Left lobe of liver (tissue), 2 donors: ENCODE results near the gene SH2D1B. TPM values are rescaled to one million over a fixed set of nuclear protein-coding genes. Genes with fewer than 3 reads are reported as not detected.

Source experiments
- ATAC-seq: fragments of 200-7000 bp; cut with Tn5 transposase; one replicate; pipeline ENCODE4 v1.9.1; 2020; ENCODE audit warnings: mild to moderate bottlenecking, moderate library complexity
- DNase-seq: peaks from one replicate; pipeline ENCODE4 v3.0.0-alpha.2; 2020; ENCODE audit warnings: low spot score
- total RNA-seq: library from RNA; stranded (reverse); gene quantifications from one replicate; pipeline ENCODE4 v1.2.1, GENCODE V29; 2021
- donor health status: DM: no; HTN: no; CAD: no; lungs with moderate emphysema.
- donor health status: DM: no; HTN: yes; CAD: no.

SH2D1B gene
- total RNA-seq, 1 donor from 2014 or later = 0.10 TPM

DNA sequence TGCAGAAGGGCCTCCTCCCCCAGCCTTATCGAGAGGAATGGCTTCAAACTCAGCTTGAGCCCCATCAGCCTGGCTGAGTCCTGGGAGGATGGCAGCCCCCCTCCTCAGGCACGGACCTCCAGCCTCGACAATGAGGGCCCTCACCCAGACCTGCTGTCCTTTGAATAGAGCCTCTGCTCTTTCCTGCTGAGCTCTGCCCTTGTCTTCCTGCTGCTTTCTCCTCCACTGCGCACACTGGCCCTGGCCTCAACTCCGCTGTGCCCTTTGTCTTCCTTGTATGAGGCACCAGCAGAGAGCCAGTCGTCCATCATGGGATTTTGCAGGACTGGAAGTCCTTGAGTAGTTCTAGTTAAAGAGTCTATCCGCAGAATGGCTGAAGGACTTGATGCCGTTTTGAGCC, 28.4 kb downstream of the SH2D1B start:
- ATAC-seq = no peak
- DNase-seq = no peak

DNA sequence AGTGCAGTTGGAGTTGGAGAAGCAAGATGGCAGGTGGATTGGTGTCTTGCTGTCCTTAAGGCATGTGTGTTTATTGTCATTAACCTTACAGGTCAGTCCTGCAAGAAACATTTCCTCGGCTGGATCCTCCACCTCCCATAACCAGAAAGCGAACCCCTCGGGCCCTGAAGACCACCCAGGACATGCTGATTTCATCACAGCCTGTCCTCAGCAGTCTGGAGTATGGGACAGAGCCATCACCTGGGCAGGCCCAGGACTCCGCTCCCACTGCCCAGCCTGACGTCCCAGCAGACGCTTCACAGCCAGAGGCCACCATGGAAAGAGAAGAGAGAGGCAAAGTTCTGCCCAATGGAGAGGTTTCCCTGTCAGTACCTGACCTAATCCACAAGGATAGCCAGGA, 28.8 kb downstream of the SH2D1B start:
- no peak for DNase-seq
- ATAC-seq = no peak

DNA sequence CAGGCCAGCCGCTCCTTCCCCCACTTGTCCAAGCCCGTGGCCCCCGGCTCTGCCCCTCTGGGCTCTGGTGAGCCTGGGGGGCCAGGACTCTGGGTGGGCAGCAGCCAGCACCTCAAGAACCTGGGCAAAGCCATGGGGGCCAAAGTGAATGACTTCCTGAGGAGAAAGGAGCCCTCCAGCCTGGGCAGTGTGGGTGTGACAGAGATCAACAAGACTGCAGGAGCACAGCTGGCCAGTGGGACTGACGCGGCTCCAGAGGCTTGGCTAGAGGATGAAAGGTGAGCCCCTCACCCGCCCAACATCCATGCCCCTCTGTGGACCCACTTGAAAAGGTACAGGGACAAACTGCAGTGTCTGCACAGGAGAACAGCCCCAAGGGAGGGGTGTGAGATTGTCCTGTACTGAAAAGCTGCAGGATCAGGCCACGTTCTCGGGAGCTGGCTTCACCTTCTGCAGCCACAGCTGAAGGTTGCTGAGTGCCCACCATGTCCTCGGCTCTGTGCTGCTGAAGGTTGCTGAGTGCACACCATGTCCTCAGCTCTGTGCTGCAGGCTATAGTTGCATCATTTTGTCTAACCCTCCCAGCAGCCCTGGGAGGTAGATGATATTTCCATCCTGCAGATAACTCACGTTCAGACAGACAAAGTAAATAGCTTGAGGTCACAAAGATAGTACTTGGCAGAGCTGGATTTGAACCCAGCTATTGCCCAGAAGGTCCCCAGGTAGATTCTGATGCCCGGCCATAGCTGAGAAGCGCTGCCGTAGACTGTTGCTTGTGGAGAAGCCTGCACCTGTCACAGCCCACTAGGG, 29.8 kb downstream of the SH2D1B start:
- ATAC-seq (peak; percentile 2), DNase-seq (peak; percentile 40)

DNA sequence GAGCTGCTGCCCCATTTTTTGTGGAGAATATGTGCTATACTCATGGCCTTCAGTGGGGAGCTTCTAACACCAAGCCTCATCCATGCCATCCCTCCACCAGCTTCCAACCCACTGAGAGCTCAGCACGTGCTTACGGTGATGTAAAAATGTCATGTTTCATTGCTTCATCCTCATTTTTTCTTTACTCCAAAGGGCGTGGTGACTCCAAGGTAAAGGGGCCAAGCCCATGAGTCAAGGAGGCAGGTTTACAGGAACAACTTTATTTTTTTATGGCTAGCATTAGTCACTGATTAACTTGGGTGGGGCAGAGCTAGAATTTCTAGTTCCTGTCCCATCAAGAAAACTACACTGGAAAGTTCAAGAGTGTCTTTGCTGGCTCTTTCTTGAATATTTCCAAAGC, 30.6 kb downstream of the SH2D1B start, which contains the start of gene C1orf226:
TSS of gene C1orf226 (plus strand) at position 346 of the 400 bp plus-strand sequence. CDS start 174 bp downstream, outside the sequence.
- peak; percentile 7 for ATAC-seq
- DNase-seq = peak; percentile 39

DNA sequence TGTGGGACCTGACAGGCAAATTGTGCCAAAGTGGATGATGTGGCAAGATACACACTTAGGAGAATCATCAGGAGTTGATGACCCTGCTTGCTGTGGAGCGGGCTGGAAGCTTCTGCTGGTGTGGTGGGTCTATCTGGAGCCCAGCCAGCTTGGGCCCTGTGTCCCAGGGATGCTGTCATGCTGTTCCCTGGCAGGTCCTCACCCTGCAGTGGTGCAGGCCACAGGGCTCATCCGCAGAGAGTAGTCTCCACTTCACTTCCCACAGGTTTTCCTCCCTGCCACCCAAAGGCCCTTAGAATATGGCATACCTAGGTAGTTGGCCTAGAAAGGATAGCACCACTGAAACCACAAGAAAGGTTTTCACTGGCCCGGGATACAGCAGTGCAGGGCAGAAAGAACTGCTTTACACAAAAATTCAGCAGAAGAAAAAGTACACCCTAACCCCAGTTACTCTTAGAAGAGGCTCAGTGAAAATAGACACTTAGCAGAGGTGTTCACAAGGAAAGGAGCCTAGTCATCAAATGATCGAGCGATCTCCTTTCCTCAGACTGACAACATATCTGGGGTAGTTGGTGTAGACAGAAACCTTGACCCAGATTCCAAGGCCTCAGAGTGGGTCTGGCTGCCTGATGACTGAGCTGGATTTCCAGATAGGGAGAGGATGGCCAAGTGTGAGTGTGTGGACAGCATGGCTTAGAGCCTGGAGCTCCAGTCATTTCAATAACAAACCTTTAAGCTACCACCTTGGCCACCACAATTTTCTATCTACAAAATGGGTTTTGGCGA, 31.7 kb downstream of the SH2D1B start:
- DNase-seq (peak; percentile 44), ATAC-seq (peak; percentile 24)

DNA sequence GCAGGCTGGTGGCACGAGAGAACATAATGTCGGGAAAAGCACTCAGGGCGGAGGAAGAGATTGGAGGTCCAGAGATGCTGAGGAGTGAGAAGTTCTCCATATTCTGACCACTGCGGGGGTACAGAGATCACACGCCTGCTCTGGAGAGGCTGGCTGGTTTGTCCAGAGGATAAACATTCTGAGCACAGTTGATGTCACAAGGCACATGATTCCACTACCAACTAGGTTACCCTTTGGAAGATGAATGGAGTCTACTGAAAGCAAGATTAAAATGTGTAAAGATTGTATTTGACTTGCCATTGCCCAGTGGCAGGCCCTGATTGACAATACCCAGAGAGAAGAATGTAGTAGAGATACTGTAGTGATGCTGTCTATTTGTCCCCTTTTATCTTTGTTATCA, 35.2 kb downstream of the SH2D1B start, which contains the start of gene SPATA46:
TSS of gene SPATA46 (minus strand) at position 164 of the 400 bp plus-strand sequence. CDS start at position 100, 64 bp downstream.
- DNase-seq (peak; percentile 34), ATAC-seq (no peak)

DNA sequence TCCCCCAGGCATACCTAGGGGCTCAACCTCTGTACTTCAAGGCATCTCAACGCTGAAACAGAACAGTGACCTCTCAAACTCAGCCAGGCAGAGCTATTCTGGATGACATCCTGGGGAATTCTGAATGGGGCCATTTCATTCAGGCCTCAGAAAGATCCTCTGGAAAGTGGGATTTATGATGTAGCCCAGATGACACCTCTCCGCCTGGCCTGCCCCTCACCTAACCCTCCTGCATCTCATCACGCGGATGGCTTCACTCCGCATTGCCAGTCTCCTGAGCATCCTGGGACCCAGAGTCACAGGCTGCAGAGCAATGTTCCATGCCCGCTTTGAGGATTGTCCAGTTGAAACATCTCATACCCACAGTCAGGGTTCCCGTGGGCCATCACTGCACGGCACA, 36.5 kb downstream of the SH2D1B start:
- ATAC-seq (no peak), DNase-seq (peak; percentile 29)

DNA sequence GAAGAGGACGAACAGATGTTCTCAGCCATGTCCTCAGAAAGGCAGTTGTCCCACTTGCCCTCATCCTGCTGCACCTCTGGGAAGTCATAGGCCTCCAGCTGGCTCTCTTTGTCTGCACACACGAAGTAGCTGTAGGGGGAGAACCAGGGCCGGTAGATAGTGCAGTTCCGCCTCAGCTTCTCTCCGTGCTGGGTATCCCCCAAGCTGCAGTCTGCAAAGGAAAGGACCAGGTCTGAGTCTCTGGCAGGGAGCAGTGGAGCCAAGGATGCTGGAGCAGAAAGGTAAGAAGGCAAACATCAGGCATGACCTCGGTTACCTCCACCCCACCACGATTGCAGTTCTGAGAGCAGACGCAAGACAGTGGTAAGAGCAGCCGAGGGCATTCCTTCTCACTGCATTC, 37.5 kb downstream of the SH2D1B start:
- DNase-seq = no peak

DNA sequence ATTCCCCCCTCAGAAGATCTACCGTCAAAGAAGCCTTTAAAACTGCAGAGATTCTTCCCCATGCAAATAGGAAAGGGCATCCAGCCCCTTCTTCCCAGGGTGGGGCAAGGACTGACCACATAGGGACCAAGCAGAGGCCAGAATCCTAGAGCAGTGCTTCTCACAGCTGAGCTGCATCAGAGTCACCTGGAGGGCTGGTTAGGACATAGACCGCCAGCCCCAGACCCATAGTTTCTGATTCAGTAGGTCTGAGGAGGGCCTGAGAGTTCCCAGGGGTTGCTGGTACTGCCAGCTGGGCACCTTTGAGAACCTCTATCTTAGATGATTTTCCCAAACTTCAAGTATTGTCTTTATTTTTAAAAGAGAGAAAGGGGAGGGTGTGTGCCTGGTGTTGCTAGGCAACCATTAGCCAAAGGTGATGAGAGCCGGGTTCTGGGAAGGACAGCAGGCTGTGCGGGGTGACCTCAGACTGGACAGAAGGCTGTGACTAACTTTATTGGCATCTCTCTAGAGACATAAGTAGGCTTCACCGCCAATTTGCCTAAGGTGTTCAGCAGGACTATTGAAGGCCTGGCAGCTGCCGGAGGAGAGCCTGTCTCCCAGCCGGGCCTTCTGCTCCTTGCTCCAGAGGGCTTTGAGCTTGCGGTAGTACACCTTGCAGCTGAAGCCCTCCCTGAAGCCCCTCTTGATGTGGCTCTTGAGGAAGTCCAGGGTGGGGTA, 38.2 kb downstream of the SH2D1B start:
- ATAC-seq = no peak
- peak; percentile 46 for DNase-seq

More for the DNA sequence above, 37.5 kb downstream of the SH2D1B start:
- no peak for ATAC-seq

DNA sequence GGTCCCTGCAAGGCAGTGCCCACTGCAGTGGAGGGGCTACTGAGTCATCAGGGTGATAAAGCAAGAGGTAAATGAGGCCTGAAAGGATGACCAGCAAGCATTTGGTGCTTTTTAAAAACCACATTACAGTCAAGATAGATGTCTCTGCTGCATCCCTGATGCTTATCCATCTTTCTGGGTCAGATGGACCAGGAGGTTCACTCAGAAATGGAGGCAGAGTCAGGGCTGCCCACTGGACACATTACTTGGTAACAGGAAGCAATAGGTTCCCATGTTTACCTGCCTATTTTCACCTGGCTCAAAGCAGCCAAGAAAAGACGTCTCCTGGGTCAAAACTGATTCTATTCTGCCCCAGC, 38.9 kb downstream of the SH2D1B start:
- ATAC-seq (no peak), DNase-seq (peak; percentile 29)

DNA sequence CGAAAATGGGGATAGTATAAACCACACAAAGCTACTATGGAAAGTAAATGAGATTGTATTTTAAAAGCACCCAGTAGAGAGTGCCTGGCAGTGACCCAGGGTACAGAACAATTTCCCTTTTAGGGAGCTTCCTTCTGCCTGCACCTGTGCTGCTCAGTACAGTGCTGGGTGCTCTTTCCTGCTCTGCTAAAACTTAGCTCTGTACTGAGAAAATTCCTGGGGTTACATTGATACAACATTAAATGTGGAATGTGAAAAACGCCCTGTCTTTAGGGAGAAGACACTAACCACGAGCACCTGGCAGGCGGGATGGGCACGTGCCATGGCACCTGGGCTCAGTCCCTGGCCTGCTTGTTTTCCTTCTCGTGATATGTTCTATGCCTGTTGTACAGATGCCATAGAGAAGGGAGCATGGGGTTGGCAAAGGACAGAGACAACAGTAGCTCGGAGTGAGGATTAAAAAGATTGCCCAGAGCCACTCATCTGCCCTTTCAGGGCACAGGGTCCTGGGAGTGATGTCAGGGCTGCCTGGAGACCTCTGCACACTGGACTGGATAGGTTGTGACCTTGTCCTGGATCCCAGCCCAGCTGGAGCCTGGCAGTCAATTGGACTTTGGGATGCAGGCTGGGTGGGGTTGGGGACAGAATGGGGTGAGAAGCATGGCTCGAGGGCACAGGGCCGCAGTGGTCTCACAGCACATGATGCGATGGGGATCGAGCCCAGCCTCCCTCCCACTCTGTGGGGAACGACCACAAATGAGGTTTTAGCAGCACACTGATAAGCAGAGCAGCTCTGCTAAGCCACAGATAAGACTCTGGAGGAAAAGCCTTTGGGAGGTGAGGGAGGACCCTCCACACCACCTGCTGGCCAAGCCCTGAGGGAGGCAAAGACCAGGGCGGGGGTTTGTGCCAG, 39.5 kb downstream of the SH2D1B start:
- DNase-seq (peak; percentile 98), ATAC-seq (peak; percentile 84)

DNA sequence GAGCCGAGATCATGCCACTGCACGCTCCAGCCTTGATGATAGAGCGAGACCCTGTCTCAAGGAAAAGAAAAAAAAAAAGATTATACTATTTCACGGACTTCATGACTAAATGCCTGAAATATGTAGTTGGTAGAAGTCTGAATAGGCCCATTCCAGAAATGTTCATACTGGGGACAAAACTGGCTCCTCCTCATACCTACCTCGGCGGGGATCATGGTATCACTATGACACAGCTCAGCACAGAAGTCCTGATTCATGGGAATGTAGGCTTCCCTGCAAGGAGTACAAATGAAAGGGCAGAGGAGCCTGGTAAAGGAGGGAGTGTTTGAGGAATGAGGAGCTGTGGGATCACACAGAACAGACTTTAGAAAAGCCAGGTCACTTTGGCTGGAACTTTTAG, 40.3 kb downstream of the SH2D1B start:
- ATAC-seq (peak; percentile 0), DNase-seq (peak; percentile 37)

DNA sequence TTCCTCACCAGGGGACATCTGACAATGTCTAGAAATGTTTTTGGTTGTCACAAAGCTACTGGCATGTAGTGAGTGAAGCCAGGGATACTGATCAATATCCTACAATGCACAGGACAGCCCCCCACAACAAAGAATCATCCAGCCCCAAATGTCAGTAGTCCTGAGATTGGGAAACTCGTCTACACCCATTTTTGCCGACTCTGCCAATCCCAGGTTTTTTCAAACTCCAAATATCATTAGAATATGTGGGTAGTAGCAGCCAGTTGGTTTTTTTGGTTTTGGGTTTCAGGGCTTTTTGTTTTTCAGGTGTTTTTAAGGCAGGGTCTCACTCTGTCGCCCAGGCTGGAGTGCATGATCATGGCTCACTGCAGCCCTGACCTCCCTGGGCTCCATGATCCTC, 41.2 kb downstream of the SH2D1B start:
- DNase-seq = no peak
- no peak for ATAC-seq

DNA sequence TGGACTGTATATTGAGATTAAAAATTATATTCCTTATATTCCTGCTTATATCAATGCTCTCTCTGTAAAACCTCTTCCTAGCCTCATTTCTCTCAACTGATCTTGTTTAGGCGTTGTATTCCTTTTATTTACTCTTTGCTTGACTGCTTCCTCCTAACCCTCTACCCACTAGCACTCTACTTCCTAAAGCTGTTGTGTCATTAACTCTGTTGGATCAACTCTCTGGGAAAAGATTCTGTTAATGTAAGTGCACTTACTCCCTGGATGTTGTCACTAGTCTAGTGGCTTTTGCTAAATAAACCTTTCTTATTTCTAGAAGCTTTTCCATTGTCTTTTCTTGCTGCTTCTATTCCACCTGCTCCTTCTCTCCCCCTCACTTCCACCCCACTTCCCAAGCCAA, 41.8 kb downstream of the SH2D1B start:
- ATAC-seq = no peak
- no peak for DNase-seq

DNA sequence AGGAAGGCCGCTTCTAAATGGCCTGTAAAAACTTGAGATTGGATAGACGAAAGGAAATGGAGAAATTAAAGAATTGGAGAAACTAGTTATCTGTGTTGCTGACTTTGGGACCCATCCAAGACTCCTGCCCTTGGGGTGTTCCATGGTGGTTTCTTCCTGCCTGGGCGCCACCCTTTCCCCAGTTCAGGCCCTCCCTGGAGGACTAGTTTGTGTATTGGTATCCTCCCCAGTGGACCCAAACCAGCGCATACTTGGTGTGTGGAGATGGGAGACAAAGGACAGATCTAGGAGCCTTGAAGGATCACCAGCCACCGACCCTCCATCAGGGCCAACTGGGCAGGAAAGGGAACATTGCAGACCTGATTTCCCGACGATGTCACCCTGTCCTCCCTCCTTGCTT, 42.4 kb downstream of the SH2D1B start:
- peak; percentile 46 for DNase-seq
- no peak for ATAC-seq

DNA sequence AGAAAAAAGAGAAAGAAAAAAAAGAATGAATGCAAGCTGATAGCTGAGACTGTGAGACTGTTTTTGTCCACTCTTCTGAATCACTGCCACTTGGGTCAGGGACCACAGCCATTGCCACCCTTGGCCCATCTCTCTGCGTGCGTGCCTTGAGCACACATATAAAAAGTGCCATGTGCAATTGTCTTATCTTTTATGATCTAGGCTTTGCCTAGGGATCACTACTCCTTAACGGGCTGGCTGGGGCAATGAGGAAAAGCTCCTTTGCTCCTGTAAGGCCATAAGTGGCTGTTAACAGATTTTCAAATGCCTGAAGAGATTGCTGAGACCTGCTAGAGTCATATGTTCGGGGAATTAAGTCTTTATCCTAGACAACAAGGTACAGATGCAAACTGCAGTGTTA, 43.5 kb downstream of the SH2D1B start:
- no peak for DNase-seq
- ATAC-seq = no peak

DNA sequence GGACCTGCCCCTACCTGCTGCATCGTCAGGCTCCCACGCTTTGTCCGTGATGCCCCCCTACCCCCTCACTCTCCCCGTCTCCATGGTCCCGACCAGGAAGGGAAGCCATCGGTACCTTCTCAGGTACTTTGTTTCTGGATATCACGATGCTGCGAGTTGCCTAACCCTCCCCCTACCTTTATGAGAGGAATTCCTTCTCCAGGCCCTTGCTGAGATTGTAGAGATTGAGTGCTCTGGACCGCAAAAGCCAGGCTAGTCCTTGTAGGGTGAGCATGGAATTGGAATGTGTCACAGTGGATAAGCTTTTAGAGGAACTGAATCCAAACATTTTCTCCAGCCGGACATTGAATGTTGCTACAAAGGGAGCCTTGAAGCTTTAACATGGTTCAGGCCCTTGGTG, 44.2 kb downstream of the SH2D1B start:
- ATAC-seq (no peak), DNase-seq (no peak)

DNA sequence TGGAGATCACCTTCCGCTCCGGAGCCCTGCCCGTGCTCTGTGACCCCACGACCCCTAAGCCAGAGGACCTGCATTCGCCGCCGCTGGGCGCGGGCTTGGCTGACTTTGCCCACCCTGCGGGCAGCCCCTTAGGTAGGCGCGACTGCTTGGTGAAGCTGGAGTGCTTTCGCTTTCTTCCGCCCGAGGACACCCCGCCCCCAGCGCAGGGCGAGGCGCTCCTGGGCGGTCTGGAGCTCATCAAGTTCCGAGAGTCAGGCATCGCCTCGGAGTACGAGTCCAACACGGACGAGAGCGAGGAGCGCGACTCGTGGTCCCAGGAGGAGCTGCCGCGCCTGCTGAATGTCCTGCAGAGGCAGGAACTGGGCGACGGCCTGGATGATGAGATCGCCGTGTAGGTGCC, 44.9 kb downstream of the SH2D1B start:
- DNase-seq = no peak

DNA sequence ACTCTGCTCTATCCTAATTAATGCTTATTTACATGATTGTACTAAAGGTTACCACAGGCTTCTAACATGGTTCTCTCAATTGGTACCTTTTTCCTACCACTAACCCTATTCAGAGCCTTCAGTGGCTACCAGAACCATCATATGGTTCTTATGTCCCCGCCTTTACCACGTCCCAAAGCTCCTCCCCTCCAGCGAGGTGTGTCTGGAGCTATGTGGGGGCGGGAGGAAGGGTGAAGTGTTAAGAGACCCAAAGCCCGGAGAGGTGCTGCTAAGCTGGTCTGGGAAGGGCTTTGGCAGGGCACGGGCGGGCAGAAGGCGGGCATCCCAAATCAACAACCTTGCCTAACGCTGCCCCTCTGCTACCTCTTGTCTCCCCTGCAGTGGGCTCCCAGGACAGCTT, 45.3 kb downstream of the SH2D1B start:
- no peak for DNase-seq
- peak; percentile 6 for ATAC-seq

More for the DNA sequence above, 44.9 kb downstream of the SH2D1B start:
- ATAC-seq = no peak

DNA sequence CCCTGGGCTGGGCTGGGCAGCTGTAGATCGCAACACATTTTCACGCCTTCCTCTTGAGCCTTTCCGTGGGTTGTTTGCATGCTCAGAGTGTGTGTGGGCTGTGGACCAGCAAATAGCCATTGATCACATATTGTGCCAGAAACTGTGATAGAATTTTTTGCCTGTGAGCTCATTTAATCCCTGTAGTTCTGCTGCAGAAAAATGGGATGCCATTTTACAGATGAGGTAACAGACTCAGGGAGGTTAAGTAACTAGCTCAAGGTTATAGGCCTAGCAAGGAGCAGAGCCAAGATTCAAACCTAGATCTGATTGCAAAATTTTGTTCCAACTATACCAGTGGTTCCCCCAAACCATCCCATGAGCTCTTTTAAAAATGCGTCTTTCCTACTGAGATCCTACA, 45.8 kb downstream of the SH2D1B start:
- ATAC-seq (peak; percentile 22), DNase-seq (no peak)
